ENCODE results near the gene RPP25L.

Gene RPP25L

GRCh38 chr9:34611811-34612787, at the start of gene RPP25L:
TSS of gene RPP25L (minus strand) at chr9:34612097. CDS start at chr9:34611296, 801 bp downstream.
- Histone ChIP-seq H3K27me3 (ENCODE audit: control insufficient read depth in 2 of 2, insufficient read depth in 2 of 2, low read length in 2 of 2) (no peaks in the 10 kb centered on the region), H3K9ac (ENCODE audit: low read depth in 1 of 2, low read length in 2 of 2) (peak within 1 kb of the TSS; percentile 97 to 99), H3K4me1 (ENCODE audit: control insufficient read depth in 2 of 2, insufficient read depth in 2 of 2, low read length in 2 of 2) (peaks cover 21 to 24% of the 10 kb centered on the region in 2 donors), H3K4me3 (ENCODE audit: low read length in 2 of 2) (peak within 1 kb of the TSS; percentile 92), H3K27ac (ENCODE audit: low read depth in 2 of 2, low read length in 2 of 2) (peak within 1 kb of the TSS; percentile 74), H3K9me3 (ENCODE audit: control insufficient read depth in 2 of 2, low read length in 2 of 2) (no peaks in the 10 kb centered on the region), H3K36me3 (ENCODE audit: control insufficient read depth in 2 of 2, insufficient read depth in 2 of 2, low read length in 2 of 2) (peaks cover 20 to 26% of the 10 kb centered on the region in 2 donors)

DNA sequence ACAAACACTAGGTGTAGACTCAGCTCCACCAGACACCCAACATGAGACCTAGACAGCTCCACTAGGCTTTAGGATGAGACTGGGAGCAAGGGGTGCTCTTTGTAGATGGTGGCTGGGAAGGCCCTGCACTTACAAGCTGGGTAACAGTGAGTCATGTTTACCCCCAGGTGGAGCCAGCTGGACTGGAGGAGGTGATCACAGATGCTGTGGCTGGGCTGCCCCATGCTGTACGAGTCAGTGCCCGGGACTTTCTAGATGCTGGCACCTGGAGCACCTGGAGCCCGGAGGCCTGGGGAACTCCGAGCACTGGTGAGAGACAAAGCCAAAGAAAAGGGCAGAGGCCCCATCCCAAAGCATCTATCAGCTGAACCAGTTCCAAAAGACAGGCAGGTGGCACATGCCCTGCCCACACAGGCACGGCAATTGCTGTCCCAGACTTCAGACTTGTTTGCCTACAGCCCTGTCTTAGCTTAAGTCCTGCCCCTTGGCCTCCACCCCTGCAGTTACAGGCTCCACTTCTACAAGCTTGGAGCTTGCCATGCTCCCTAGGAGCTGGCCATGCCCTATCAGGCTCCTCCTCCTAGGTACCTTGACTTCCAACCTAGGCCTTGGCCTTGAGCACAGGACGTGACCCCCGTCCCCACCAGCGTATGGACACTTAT, 47.8 kb upstream of the RPP25L start:
- Histone ChIP-seq H3K9ac (ENCODE audit: low read depth in 1 of 2, low read length in 2 of 2) (no peak overlapping the region), H3K9me3 (ENCODE audit: control insufficient read depth in 2 of 2, low read length in 2 of 2) (no peaks in the 10 kb centered on the region), H3K36me3 (ENCODE audit: control insufficient read depth in 2 of 2, insufficient read depth in 2 of 2, low read length in 2 of 2) (no peaks in the 10 kb centered on the region), H3K27ac (ENCODE audit: low read depth in 2 of 2, low read length in 2 of 2) (peak overlapping the region; percentile 26 to 27), H3K27me3 (ENCODE audit: control insufficient read depth in 2 of 2, insufficient read depth in 2 of 2, low read length in 2 of 2) (no peaks in the 10 kb centered on the region), H3K4me3 (ENCODE audit: low read length in 2 of 2) (no peak overlapping the region), H3K4me1 (ENCODE audit: control insufficient read depth in 2 of 2, insufficient read depth in 2 of 2, low read length in 2 of 2) (peaks cover 8 to 20% of the 10 kb centered on the region in 2 donors)

- no peaks in the 10 kb centered on the region for H3K9me3 ChIP-seq (ENCODE audit: control insufficient read depth in 2 of 2, low read length in 2 of 2)
- peaks cover 4 to 21% of the 10 kb centered on the region in 2 donors for H3K4me1 ChIP-seq (ENCODE audit: control insufficient read depth in 2 of 2, insufficient read depth in 2 of 2, low read length in 2 of 2)
- H3K27me3 ChIP-seq (ENCODE audit: control insufficient read depth in 2 of 2, insufficient read depth in 2 of 2, low read length in 2 of 2), result no peaks in the 10 kb centered on the region
- H3K27ac ChIP-seq (ENCODE audit: low read depth in 2 of 2, low read length in 2 of 2), result no peak overlapping the region
- H3K36me3 ChIP-seq (ENCODE audit: control insufficient read depth in 2 of 2, insufficient read depth in 2 of 2, low read length in 2 of 2), result no peaks in the 10 kb centered on the region
- H3K9ac ChIP-seq (ENCODE audit: low read depth in 1 of 2, low read length in 2 of 2), result no peak overlapping the region
- H3K4me3 ChIP-seq (ENCODE audit: low read length in 2 of 2), result no peak overlapping the region
Measured at GRCh38 chr9:34658461-34658860, 46.6 kb upstream of the RPP25L start.

- H3K4me3 ChIP-seq (ENCODE audit: low read length in 2 of 2), result no peak overlapping the region
- H3K27me3 ChIP-seq (ENCODE audit: control insufficient read depth in 2 of 2, insufficient read depth in 2 of 2, low read length in 2 of 2), result no peaks in the 10 kb centered on the region
- peaks cover 19 to 35% of the 10 kb centered on the region in 2 donors for H3K4me1 ChIP-seq (ENCODE audit: control insufficient read depth in 2 of 2, insufficient read depth in 2 of 2, low read length in 2 of 2)
- no peaks in the 10 kb centered on the region for H3K9me3 ChIP-seq (ENCODE audit: control insufficient read depth in 2 of 2, low read length in 2 of 2)
- no peak overlapping the region for H3K27ac ChIP-seq (ENCODE audit: low read depth in 2 of 2, low read length in 2 of 2)
- H3K9ac ChIP-seq (ENCODE audit: low read depth in 1 of 2, low read length in 2 of 2), result no peak overlapping the region
- H3K36me3 ChIP-seq (ENCODE audit: control insufficient read depth in 2 of 2, insufficient read depth in 2 of 2, low read length in 2 of 2), result no peaks in the 10 kb centered on the region
Measured at GRCh38 chr9:34656992-34657391, 45.1 kb upstream of the RPP25L start.

DNA sequence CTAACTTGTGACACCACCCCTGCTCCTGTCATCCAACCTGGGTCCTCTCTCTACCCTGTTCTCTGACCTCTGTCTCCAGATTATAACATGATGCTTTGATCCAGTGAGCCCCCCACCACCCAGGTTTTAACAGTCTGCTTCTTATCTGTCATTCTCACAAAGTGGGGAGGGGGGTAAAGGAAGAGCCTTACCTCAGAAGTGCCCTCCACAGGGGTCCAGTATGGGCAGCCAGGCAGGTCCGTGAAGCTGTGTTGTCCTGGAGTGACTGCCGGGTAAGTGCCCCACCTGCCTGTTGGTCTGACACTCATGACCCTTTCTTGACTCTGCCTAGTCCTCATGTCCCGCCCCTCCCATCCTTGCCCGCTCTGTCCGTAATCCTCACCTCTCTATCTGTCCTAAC, 43.5 kb upstream of the RPP25L start:
- peaks cover 25 to 45% of the 10 kb centered on the region in 2 donors for H3K4me1 ChIP-seq (ENCODE audit: control insufficient read depth in 2 of 2, insufficient read depth in 2 of 2, low read length in 2 of 2)
- no peak overlapping the region for H3K4me3 ChIP-seq (ENCODE audit: low read length in 2 of 2)
- H3K9me3 ChIP-seq (ENCODE audit: control insufficient read depth in 2 of 2, low read length in 2 of 2), result no peaks in the 10 kb centered on the region
- H3K36me3 ChIP-seq (ENCODE audit: control insufficient read depth in 2 of 2, insufficient read depth in 2 of 2, low read length in 2 of 2), result peaks cover 0 to under 1% of the 10 kb centered on the region in 2 donors
- H3K27me3 ChIP-seq (ENCODE audit: control insufficient read depth in 2 of 2, insufficient read depth in 2 of 2, low read length in 2 of 2), result no peaks in the 10 kb centered on the region
- no peak overlapping the region for H3K9ac ChIP-seq (ENCODE audit: low read depth in 1 of 2, low read length in 2 of 2)
- peak overlapping the region in 1 of 2 donors; percentile 5 for H3K27ac ChIP-seq (ENCODE audit: low read depth in 2 of 2, low read length in 2 of 2)

DNA sequence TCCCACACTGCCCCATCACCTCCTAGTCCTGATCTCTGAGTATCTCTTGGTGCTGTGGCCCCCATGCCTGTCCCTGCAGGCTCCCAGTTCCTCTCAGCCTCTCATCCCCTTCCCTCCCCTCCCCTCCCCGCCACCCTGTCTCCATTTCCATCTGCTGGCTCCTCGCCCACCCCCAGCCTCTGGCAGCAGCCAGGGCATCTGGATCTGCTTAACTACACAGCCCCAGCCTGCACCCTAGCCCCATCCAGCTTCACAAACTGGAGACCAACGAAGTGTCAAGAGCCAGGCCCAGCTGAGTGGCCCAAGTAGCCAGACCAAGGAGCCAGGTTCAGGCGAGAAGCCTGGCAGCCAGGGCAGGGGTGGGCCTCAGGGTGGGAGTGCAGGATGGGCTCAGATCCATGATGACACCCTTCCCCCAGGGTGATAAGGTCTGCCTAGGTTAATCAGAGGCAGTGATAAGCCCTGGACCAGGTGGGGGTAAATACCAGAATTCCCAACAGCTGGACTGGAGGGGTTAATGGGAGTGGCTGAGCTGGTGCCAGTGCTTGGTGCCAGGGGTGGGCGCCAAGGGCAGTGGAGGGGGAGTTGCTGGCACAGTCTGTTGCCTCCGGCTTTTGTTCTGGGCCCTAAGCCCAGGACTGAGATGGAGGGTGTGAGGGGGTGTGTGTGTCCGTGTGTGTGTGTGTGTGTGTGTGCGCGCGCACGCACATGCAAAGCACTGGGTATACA, 42.6 kb upstream of the RPP25L start:
- Histone ChIP-seq H3K4me3 (ENCODE audit: low read length in 2 of 2) (no peak overlapping the region), H3K9ac (ENCODE audit: low read depth in 1 of 2, low read length in 2 of 2) (no peak overlapping the region), H3K36me3 (ENCODE audit: control insufficient read depth in 2 of 2, insufficient read depth in 2 of 2, low read length in 2 of 2) (peaks cover 2 to 7% of the 10 kb centered on the region in 2 donors), H3K4me1 (ENCODE audit: control insufficient read depth in 2 of 2, insufficient read depth in 2 of 2, low read length in 2 of 2) (peaks cover 21 to 36% of the 10 kb centered on the region in 2 donors), H3K9me3 (ENCODE audit: control insufficient read depth in 2 of 2, low read length in 2 of 2) (no peaks in the 10 kb centered on the region), H3K27ac (ENCODE audit: low read depth in 2 of 2, low read length in 2 of 2) (peak overlapping the region in 1 of 2 donors; percentile 86), H3K27me3 (ENCODE audit: control insufficient read depth in 2 of 2, insufficient read depth in 2 of 2, low read length in 2 of 2) (no peaks in the 10 kb centered on the region)

GRCh38 chr9:34653151-34654072, 41.5 kb upstream of the RPP25L start:
- no peaks in the 10 kb centered on the region for H3K27me3 ChIP-seq (ENCODE audit: control insufficient read depth in 2 of 2, insufficient read depth in 2 of 2, low read length in 2 of 2)
- peaks cover 13 to 18% of the 10 kb centered on the region in 2 donors for H3K36me3 ChIP-seq (ENCODE audit: control insufficient read depth in 2 of 2, insufficient read depth in 2 of 2, low read length in 2 of 2)
- H3K4me3 ChIP-seq (ENCODE audit: low read length in 2 of 2), result peak overlapping the region in 1 of 2 donors; percentile 75
- peak overlapping the region in 1 of 2 donors; percentile 26 for H3K9ac ChIP-seq (ENCODE audit: low read depth in 1 of 2, low read length in 2 of 2)
- peaks cover 21 to 33% of the 10 kb centered on the region in 2 donors for H3K4me1 ChIP-seq (ENCODE audit: control insufficient read depth in 2 of 2, insufficient read depth in 2 of 2, low read length in 2 of 2)
- H3K27ac ChIP-seq (ENCODE audit: low read depth in 2 of 2, low read length in 2 of 2), result peak overlapping the region; percentile 32 to 86
- H3K9me3 ChIP-seq (ENCODE audit: control insufficient read depth in 2 of 2, low read length in 2 of 2), result no peaks in the 10 kb centered on the region

DNA sequence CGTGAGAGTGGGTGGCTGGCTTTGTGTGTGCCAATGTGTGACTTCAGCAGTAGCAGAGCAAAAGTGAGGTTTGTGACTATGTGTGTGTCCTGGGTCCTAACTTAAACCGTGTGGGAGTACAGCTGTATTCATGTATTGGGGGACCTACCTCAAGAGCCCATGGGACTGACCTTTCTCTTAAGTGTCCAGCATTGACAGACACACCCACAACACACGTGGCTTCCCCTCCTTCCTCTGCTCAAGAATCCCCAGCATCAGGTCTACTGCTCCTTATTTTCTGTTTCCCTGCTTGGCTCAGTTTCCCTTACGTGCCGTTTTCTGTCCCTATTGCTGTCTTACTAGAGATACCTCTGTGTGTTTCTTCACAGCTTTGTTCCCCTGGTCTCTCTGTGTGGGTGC, 40.7 kb upstream of the RPP25L start:
- H3K36me3 ChIP-seq (ENCODE audit: control insufficient read depth in 2 of 2, insufficient read depth in 2 of 2, low read length in 2 of 2), result peaks cover 15 to 19% of the 10 kb centered on the region in 2 donors
- peaks cover 28 to 39% of the 10 kb centered on the region in 2 donors for H3K4me1 ChIP-seq (ENCODE audit: control insufficient read depth in 2 of 2, insufficient read depth in 2 of 2, low read length in 2 of 2)
- H3K9ac ChIP-seq (ENCODE audit: low read depth in 1 of 2, low read length in 2 of 2), result peak overlapping the region; percentile 10 to 48
- H3K27me3 ChIP-seq (ENCODE audit: control insufficient read depth in 2 of 2, insufficient read depth in 2 of 2, low read length in 2 of 2), result no peaks in the 10 kb centered on the region
- H3K27ac ChIP-seq (ENCODE audit: low read depth in 2 of 2, low read length in 2 of 2), result peak overlapping the region; percentile 86 to 89
- peak overlapping the region; percentile 47 to 75 for H3K4me3 ChIP-seq (ENCODE audit: low read length in 2 of 2)
- no peaks in the 10 kb centered on the region for H3K9me3 ChIP-seq (ENCODE audit: control insufficient read depth in 2 of 2, low read length in 2 of 2)

Data from mucosa of rectum (tissue), 2 donors.